OCI-LY7 (cell line): ENCODE data around the gene REG1A. TPM values are rescaled to one million over a fixed set of nuclear protein-coding genes. Genes with fewer than 3 reads are reported as not detected.

Experiments
- BruUV-seq: library from RNA; stranded (reverse); fragments of 400-500 nt; replicated peaks from 2 replicates; lab custom pipeline; 2021; lab: Mats Ljungman, UMichigan
- CTCF ChIA-PET: fragments of 300-600 bp; sonication (Branson Sonifier 250); formaldehyde crosslinking; loops from one replicate; lab custom pipeline; 2022; ENCODE audit warnings: antibody characterized with exemption; ENCODE audit not compliant: unreplicated experiment; lab: Charles Lee
- POLR2A ChIA-PET: fragments of 300-600 bp; sonication (Branson Sonifier 250); formaldehyde crosslinking; loops from one replicate; lab custom pipeline; 2022; ENCODE audit warnings: antibody characterized with exemption; lab: Charles Lee
- DNase-seq: peaks from one replicate; pipeline ENCODE4 v3.0.0-alpha.2; 2015; ENCODE audit warnings: low spot score
- H2AFZ ChIP-seq: fragments of 200-600 bp; sonication (generic), shearing (Covaris generic); 2 replicates; pipeline ENCODE4 v1.6.1; 2014; ENCODE audit warnings: mild to moderate bottlenecking, antibody characterized with exemption, low read length, moderate library complexity
- H3K27ac ChIP-seq: fragments of 200-600 bp; sonication (generic); 2 replicates; pipeline ENCODE4 v1.5.1; 2014; ENCODE audit warnings: mixed run types, low read depth, mild to moderate bottlenecking, moderate library complexity, low read length, inconsistent platforms; ENCODE audit not compliant: poor library complexity, severe bottlenecking
- H3K36me3 ChIP-seq: fragments of 200-600 bp; sonication (generic); 2 replicates; pipeline ENCODE4 v1.6.1; 2014; ENCODE audit warnings: mild to moderate bottlenecking, antibody characterized with exemption, low read length, moderate library complexity, mixed read lengths; ENCODE audit not compliant: insufficient read depth
- H3K4me1 ChIP-seq: fragments of 200-600 bp; sonication (generic); 2 replicates; pipeline ENCODE4 v1.5.1; 2014; ENCODE audit warnings: mild to moderate bottlenecking, low read length; ENCODE audit not compliant: insufficient read depth, poor library complexity, severe bottlenecking
- H3K4me2 ChIP-seq: fragments of 200-600 bp; sonication (generic); 2 replicates; pipeline ENCODE4 v1.6.1; 2014; ENCODE audit warnings: mild to moderate bottlenecking, low read length
- H3K4me3 ChIP-seq: fragments of 200-600 bp; sonication (generic); 2 replicates; pipeline ENCODE4 v1.5.1; 2014; ENCODE audit warnings: mild to moderate bottlenecking, low read depth, low read length; ENCODE audit not compliant: poor library complexity, severe bottlenecking
- H3K79me2 ChIP-seq: fragments of 200-600 bp; sonication (generic); 2 replicates; pipeline ENCODE4 v1.6.1; 2016; ENCODE audit warnings: low read depth, mild to moderate bottlenecking, low read length, moderate library complexity, mixed read lengths; ENCODE audit not compliant: insufficient read depth
- H3K9me2 ChIP-seq: fragments of 200-600 bp; sonication (generic); 2 replicates; pipeline ENCODE4 v1.6.1; 2016; ENCODE audit warnings: mild to moderate bottlenecking, low read length, mixed read lengths; ENCODE audit not compliant: insufficient read depth
- H3K9me3 ChIP-seq: fragments of 200-600 bp; sonication (generic); 2 replicates; pipeline ENCODE4 v1.6.1; 2014; ENCODE audit warnings: mild to moderate bottlenecking, mixed run types, low read length, mixed read lengths
- H4K20me1 ChIP-seq: fragments of 200-600 bp; sonication (generic); 2 replicates; pipeline ENCODE4 v1.6.1; 2014; ENCODE audit warnings: mild to moderate bottlenecking, antibody characterized with exemption, low read length, moderate library complexity, mixed read lengths; ENCODE audit not compliant: insufficient read depth
- EZH2phosphoT487 ChIP-seq: fragments of 200-600 bp; sonication (generic); IDR thresholded peaks from 2 replicates; pipeline ENCODE4 v1.6.1; 2018; ENCODE audit warnings: low read depth, borderline replicate concordance, mild to moderate bottlenecking, mixed run types, antibody characterized with exemption, low read length, moderate library complexity, mixed read lengths
- intact Hi-C: fragments of 100-400 bp; cut with micrococcal nuclease; formaldehyde crosslinking; loops from one replicate; pipeline ENCODE4 v1.10.0; 2022; ENCODE audit not compliant: unreplicated experiment
- total RNA-seq, 2 experiments: library from RNA; depleted of rRNA in 1 of 2; stranded (reverse); fragments of >200 nt in 1 of 2; shearing (Covaris generic) in 1 of 2; gene quantifications; 2 replicates each; pipeline ENCODE4 v1.2.3, GENCODE V29; 2014 to 2022
- TF ChIP-seq, protein P1 (sequence below): fragments of 200-600 bp; sonication (generic); conservative IDR thresholded peaks from 2 replicates; pipeline ENCODE4 v1.5.1; 2014; ENCODE audit warnings: mild to moderate bottlenecking, antibody characterized with exemption, low read length, moderate library complexity, mixed read lengths

REG1A gene
- total RNA-seq, 2 experiments from 2014 or later: not detected

- BruUV-seq: no TSS peak
- no peaks in the 10 kb centered on the region for H3K4me1 ChIP-seq
- TF ChIP-seq, protein P1, sequence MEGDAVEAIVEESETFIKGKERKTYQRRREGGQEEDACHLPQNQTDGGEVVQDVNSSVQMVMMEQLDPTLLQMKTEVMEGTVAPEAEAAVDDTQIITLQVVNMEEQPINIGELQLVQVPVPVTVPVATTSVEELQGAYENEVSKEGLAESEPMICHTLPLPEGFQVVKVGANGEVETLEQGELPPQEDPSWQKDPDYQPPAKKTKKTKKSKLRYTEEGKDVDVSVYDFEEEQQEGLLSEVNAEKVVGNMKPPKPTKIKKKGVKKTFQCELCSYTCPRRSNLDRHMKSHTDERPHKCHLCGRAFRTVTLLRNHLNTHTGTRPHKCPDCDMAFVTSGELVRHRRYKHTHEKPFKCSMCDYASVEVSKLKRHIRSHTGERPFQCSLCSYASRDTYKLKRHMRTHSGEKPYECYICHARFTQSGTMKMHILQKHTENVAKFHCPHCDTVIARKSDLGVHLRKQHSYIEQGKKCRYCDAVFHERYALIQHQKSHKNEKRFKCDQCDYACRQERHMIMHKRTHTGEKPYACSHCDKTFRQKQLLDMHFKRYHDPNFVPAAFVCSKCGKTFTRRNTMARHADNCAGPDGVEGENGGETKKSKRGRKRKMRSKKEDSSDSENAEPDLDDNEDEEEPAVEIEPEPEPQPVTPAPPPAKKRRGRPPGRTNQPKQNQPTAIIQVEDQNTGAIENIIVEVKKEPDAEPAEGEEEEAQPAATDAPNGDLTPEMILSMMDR: no peak
- no peak for TF ChIP-seq EZH2phosphoT487
- H3K36me3 ChIP-seq: no peaks in the 10 kb centered on the region
- no peaks in the 10 kb centered on the region for H4K20me1 ChIP-seq
- intact Hi-C loops: no loop called here
- H3K79me2 ChIP-seq: no peaks in the 10 kb centered on the region
- POLR2A ChIA-PET: no interaction called here
- no peak for DNase-seq
- H3K4me3 ChIP-seq: no peak overlapping the region
- no peaks in the 10 kb centered on the region for H3K9me2 ChIP-seq
- H3K9me3 ChIP-seq: no peaks in the 10 kb centered on the region
- H2AFZ ChIP-seq: no peak overlapping the region
- H3K4me2 ChIP-seq: no peak overlapping the region
- CTCF ChIA-PET: no interaction called here
- H3K27ac ChIP-seq: no peak overlapping the region
Observed at GRCh38 chr2:79086255-79086654, 34.0 kb upstream of the REG1A start.

DNA sequence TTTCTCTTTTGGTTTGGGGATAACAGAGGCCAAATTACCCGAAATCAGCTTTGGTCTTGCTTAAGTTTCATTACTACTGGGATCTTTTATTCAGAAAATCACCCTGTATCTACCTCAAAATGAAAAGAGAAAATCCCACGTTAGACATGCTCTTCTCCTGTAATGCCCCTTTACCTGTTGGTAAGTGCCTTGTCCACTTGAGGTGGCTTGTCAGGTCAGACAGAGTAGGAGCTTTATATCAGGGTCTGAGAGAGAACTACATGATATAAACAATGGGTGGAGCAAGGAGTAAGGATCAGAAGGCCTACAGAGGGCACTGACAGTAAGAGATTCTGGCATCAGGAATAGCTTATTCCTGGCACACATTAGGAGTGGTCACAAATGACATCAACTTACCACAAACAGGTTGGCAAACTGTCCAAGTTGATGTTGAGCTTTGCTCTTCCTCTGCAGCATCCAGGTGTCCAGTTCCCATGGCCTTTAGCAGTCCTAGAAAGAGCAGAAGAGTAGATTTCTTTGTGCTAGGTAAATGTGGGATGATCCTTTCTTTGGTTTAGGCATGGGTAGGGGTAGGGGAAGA is 32.4 kb upstream of the REG1A start, which contains the start of gene REG1B:
Gene REG1B (minus strand): TSS at position 209 of the 580 bp plus-strand sequence. CDS start 381 bp downstream, outside the sequence.
- Histone ChIP-seq H3K4me1 (no peaks in the 10 kb centered on the region), H2AFZ (no peak within 1 kb of the TSS), H3K36me3 (no peaks in the 10 kb centered on the region), H4K20me1 (no peaks in the 10 kb centered on the region), H3K9me3 (no peaks in the 10 kb centered on the region), H3K79me2 (no peaks in the 10 kb centered on the region), H3K4me3 (no peak within 1 kb of the TSS), H3K27ac (no peak within 1 kb of the TSS), H3K4me2 (no peak within 1 kb of the TSS), H3K9me2 (no peaks in the 10 kb centered on the region)
- intact Hi-C loops: no loop called here
- CTCF ChIA-PET: no interaction called here
- TF ChIP-seq, protein P1: no peak
- no peak for TF ChIP-seq EZH2phosphoT487
- no peak for DNase-seq
- no TSS peak for BruUV-seq
- POLR2A ChIA-PET: interaction anchor here (0.6 to 0.9 kb wide), 3 partner anchors 12 to 1449 kb away, joined by 3 read pairs; no protein-coding TSS in a partner anchor

DNA sequence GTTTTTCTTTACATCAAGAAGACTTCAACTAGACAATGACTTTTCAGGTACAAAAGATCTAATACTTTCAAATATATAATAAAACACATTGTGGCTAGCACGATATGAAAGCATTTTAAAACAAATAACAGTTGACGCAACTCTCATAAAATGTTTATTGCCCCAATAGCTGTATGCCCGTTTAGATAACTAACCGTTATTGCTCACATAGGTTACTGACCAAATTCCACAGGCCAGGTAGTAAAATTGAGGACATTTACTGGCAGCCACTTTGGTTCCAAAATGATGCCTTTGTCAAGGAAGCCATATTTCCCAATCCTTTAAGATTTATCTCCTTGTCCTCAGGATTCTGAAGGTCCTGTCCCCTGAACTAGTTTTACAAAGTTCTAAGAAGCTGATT is 29.6 kb upstream of the REG1A start:
- no peaks in the 10 kb centered on the region for H3K36me3 ChIP-seq
- ChIA-PET CTCF (no interaction called here), POLR2A (interaction anchor here (0.8 to 0.9 kb wide), 2 partner anchors 20 to 558 kb away, joined by 3 read pairs; no protein-coding TSS in a partner anchor)
- no TSS peak for BruUV-seq
- TF ChIP-seq, protein P1: no peak
- no peak for TF ChIP-seq EZH2phosphoT487
- no peak overlapping the region for H3K27ac ChIP-seq
- H3K4me2 ChIP-seq: no peak overlapping the region
- intact Hi-C loops: no loop called here
- DNase-seq: no peak
- H3K9me3 ChIP-seq: no peaks in the 10 kb centered on the region
- no peak overlapping the region for H2AFZ ChIP-seq
- no peaks in the 10 kb centered on the region for H3K79me2 ChIP-seq
- no peaks in the 10 kb centered on the region for H4K20me1 ChIP-seq
- no peak overlapping the region for H3K4me3 ChIP-seq
- no peaks in the 10 kb centered on the region for H3K9me2 ChIP-seq
- no peaks in the 10 kb centered on the region for H3K4me1 ChIP-seq
